ENCODE results near the gene ARRB2. TPM values are rescaled to one million over a fixed set of nuclear protein-coding genes. Genes with fewer than 3 reads are reported as not detected.
A peak's percentile ranks its signal among the peaks of the same experiment; 100 is the strongest.

The ARRB2 gene
- total and polyA plus RNA-seq, 2 of the 13 experiments (the other 11 are each of a cell fraction or from before 2014, with no cell fraction given): 21.5 to 49.2 TPM

- TF ChIP-seq RXRA (CRISPR knock-in tag; IDR thresholded peaks at IDR 0.05): peak; percentile 95
- TF ChIP-seq XRCC5 (optimal IDR thresholded peaks at IDR 0.05; ENCODE audit: low read length): no peak
- no peak for TF ChIP-seq WIZ (CRISPR knock-in tag; IDR thresholded peaks at IDR 0.05)
- TF ChIP-seq TBX3 (IDR thresholded peaks at IDR 0.05; ENCODE audit: borderline replicate concordance): peak; percentile 91
- peak; percentile 92 for TF ChIP-seq ZGPAT (CRISPR knock-in tag; IDR thresholded peaks at IDR 0.05)
- peak; percentile 91; the same call in 1 of the 2 replicates for TF ChIP-seq ZSCAN29 (CRISPR knock-in tag; conservative IDR thresholded peaks at IDR 0.05)
- TF ChIP-seq IKZF5 (CRISPR knock-in tag; IDR thresholded peaks at IDR 0.05): peak; percentile 92
- peak; percentile 87 for TF ChIP-seq MNT (IDR thresholded peaks at IDR 0.05)
- no peak for TF ChIP-seq KLF9 (CRISPR knock-in tag; IDR thresholded peaks at IDR 0.05; ENCODE audit: low read depth)
- TF ChIP-seq FOXC1 (CRISPR knock-in tag; IDR thresholded peaks at IDR 0.05; ENCODE audit: borderline replicate concordance): no peak
- TF ChIP-seq ATM (IDR thresholded peaks at IDR 0.05; ENCODE audit: borderline replicate concordance): no peak
- TF ChIP-seq SP2 (CRISPR knock-in tag; IDR thresholded peaks at IDR 0.05): no peak
- peak; percentile 89 for TF ChIP-seq MEIS1 (CRISPR knock-in tag; IDR thresholded peaks at IDR 0.05; ENCODE audit: borderline replicate concordance)
- TF ChIP-seq ZBTB7B (CRISPR knock-in tag; IDR thresholded peaks at IDR 0.05): peak; percentile 70; the same call in 1 of the 2 replicates
- no peak for TF ChIP-seq ZNF879 (CRISPR knock-in tag; IDR thresholded peaks at IDR 0.05)
- peak; percentile 69 for TF ChIP-seq ZNF350 (CRISPR knock-in tag; IDR thresholded peaks at IDR 0.05; ENCODE audit: borderline replicate concordance, low read depth)
- peak; percentile 46; the same call in 1 of the 2 replicates for TF ChIP-seq UBTF (CRISPR knock-in tag; IDR thresholded peaks at IDR 0.05)
- peak; percentile 81; the same call in 1 of the 2 replicates for TF ChIP-seq SPEN (CRISPR knock-in tag; IDR thresholded peaks at IDR 0.05; ENCODE audit: low read depth)
- TF ChIP-seq ATF1 (CRISPR knock-in tag; IDR thresholded peaks at IDR 0.05): peak; percentile 90
- TF ChIP-seq MYNN (CRISPR knock-in tag; IDR thresholded peaks at IDR 0.05; ENCODE audit: low read depth): no peak
Observed at GRCh38 chr17:4759776-4760236, 49.4 kb downstream of the ARRB2 start (continued).

Data from HepG2 (cell line).